DMS53 (cell line): Measurements from ENCODE around the gene SLC22A23.

Experiments used
- DNase-seq: peaks from one replicate; lab custom pipeline; 2025; lab: John Stamatoyannopoulos, UW

The SLC22A23 gene

DNA sequence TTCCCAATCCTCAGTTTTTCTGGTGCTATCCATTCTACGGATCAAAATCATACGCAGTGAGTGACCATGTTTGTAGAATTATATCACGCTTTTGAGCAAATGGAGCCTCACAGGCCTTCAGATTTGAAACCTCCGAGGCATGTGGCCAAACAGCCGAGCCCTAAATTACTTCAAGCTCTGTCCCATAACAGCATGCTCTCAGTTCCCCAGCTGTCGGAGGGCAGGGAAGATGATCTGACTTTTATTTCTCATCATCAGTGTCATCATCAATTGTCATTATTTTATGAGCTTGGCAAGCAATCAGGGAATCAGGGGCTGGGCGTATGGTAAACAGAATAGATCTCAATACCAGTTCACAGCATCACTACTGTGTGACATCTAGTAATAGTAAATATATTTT, 124.9 kb downstream of the SLC22A23 start:
- DNase-seq = no peak

DNA sequence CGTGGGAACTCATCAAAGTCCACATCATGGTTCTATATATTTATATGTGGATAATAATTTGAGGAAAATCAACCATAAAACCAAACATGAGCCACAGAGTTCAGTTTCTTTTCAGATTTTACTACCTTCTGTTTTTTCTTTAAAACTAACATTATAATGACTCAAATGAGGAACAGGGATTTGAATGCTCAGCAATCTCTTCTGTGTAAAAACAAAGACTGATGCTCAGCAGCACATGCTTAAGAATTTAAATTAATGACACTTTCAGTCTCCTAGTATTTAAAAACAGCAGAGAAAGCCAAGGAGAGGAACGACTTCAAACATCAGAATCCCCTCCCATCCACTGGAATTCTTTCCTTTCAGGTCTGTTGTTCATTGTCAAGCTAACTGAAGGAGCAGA, 125.4 kb downstream of the SLC22A23 start:
- no peak for DNase-seq

DNA sequence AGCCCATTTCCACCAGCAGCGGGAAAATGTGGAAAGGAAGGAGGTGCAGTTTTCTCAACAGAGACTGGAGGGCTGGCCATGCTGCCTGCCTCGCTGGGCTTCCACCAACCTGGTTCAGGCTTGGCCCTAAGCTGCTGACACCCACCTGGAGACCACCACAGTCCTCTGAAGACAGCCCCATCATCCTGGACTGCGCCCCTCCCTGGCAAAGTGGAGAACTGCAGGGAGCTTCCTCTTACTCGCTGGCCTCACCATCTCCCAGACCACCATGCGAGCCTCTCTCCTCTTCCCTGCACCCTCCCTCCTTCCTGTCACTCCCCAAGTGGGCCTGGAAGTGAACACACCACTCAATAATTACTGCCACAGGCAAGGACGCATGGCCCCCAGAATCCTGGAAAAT, 126.7 kb downstream of the SLC22A23 start:
- DNase-seq = no peak

DNA sequence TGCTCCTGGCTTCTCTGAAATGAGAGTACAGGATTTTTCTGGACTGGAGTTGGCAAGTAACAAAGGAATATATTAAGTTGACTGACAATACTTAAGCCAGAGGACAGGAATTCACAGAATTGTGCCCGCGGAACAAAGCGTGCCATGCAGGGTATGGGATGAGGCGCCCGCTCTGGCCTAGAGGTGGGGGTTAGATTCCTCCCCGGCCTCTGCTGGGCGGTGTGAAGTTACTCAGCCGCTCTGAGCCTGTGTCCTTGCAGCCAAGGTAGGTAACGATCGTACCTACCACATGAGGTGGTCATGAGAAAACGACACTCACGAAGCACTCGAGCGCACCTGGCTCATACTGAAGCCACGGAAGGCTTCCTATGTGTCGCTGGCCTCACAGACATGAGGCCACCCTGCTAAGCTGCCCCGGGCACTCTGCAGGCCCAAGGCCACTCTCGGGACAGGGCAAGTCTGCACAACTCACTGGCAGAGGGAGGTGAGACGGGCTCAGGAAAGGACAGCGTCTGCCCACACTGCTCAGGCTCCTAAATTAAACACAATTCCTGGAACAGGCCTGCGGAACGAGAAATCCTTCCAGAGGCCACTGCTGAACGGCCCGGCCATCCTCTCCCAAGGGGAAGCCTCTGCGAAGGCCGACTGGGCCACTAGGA, 127.3 kb downstream of the SLC22A23 start:
- DNase-seq = no peak

DNA sequence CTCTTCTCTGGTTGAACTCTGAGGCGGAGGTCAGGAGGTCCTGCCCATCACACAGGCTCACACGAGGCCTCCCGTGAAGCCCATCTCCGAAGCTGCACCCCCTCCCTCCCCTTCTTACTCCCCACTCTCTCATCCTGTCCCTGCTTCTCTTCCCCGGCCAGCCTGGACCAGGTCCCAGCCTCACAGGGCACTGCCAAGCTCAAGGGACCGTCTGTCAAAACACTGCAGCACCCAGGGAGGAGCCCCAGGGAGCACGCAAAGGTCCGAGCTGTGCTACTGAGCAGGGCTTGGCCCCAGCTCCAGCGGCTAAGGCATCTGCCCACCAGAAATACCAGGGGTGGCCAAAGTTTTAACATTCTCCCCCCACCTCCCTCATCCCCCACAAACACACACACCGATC, 128.1 kb downstream of the SLC22A23 start:
- no peak for DNase-seq

DNA sequence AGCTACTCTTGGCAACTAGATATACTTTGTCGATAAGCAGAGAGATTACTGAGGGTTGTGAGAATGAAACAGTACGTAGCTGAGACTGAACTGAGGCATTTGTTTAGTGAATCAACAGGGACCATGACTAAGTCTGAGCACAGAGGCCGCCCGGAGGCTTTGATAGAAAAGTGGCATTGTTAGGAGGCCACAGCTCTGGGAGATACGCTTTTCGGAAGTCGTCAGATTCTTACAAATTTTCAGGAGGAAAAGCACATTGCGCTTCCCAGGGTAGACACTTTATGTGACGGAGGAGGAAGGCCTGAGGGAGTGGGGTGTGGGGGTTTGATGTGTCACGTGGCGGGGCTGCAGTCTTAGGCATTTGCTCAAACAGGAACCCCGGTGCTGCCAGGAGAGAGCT, 128.7 kb downstream of the SLC22A23 start:
- DNase-seq = no peak

DNA sequence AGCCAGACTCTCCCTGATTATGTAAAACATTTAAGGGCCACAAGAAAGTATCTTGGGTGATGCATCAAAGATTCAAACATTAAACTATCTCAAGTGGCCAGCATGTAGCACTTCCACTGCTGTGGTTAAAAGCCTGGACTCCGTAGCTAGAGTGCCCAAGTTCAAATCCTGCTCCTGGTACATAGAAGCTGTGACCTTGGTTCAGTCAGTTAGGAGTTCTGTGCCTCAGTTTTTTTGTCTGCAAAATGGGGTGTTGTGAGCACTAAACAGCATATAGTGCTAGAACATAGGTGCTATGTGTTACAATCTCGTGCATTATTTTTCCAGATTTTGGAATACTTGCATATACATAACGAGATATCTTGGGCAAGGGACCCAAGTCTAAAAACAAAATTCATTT, 129.4 kb downstream of the SLC22A23 start:
- DNase-seq = no peak

DNA sequence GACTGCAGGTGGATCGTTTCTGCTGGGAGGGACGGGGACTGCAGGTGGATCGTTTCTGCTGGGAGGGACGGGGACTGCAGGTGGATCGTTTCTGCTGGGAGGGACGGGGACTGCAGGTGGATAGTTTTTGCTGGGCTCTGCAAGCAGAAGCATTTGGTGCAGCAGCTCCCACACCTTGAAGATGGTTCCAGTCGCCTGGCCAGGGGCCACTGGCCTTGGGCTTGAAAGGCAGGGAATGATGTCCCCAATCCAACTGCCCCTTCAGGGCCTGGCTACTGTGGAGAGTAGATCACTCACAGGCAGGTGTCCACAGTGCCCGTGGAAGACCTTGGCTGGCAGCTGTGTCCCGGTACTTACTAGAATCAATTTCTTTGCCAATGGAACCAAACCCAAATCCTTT, 129.9 kb downstream of the SLC22A23 start:
- no peak for DNase-seq

DNA sequence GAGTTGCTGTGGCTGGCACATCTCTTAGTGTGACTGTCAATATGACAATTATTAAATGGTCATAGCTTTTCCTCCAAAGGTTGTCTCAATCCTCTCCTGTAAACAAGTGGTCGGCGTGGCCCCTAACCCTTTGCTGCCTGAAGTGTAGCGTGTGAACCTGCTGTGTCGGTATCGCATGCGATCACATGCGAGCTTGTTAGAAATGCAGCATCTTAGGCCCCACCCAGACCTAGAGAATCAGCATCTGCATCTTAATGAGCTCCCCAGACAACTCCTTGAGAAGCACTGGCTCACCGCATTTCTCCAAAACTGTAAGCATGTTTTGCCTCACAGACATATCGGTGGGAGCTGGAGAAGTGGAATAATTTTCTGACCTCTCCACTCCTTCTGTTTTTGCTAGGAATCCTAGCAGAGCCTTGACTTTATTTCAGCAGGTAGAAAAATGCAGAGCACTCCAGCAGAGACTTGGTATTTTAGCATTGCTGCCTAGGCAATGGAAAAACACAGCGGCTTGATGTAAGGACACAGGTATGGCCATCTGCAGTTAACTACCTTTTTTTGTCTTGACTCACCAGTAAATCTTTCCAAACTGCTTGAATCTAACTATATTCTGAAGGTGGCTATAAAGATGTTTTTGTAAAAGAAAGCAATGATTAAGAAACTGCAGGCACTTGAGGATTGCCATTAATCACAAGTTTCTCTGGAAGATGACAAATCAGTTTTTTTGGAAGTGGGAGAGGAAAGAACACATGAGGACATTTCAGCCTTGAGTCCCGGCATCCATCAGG, 130.5 kb downstream of the SLC22A23 start:
- no peak for DNase-seq

DNA sequence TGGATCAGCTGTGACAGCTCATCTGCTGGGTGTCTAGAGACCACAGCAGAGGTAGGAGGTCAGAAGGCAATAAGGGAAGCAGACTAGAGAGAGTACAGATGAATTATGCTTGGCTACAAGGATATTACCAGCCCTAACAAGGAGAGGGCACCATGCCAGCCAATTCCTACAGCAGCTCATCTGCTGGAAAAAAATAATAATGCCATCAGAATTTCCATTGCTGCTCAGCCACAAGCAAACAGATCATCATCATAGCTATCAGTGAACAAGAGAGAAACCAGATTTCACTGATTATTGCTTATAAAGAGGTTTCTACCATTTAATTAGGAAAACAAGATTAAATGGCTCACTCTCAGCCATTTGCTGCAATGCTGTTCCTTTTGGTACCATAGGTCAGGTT, 131.6 kb downstream of the SLC22A23 start:
- DNase-seq = no peak

DNA sequence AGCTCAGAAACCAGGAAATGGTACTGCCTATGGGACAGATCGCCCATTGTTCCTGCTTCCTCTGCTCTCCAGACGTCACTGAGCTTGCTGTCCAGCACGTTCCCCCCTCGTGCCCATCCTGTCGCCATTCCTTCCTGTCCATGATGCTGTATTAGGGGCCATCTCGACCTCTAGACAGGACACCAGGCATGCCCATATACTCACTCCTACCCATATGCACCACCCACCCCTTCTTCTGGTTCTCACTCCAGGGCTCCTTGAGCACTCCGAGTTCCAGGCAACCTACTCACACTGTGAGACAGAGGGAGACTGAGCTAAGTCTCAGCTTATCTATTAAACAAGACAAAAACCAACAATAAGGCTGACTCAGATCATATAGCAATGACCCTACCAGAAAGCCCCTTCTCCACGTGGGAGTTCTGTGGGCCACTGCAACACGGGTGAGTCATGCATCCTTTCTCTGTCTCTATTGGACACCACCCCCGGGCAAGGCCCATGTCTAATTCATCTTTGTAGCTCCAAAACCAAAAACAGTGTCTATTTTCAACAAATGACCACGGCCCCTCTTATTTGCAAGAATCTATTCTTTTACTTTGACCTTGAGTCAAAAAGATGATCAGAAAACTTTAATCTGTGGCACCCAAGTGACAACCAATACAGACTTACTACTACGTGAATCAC, 132.4 kb downstream of the SLC22A23 start:
- DNase-seq = no peak

DNA sequence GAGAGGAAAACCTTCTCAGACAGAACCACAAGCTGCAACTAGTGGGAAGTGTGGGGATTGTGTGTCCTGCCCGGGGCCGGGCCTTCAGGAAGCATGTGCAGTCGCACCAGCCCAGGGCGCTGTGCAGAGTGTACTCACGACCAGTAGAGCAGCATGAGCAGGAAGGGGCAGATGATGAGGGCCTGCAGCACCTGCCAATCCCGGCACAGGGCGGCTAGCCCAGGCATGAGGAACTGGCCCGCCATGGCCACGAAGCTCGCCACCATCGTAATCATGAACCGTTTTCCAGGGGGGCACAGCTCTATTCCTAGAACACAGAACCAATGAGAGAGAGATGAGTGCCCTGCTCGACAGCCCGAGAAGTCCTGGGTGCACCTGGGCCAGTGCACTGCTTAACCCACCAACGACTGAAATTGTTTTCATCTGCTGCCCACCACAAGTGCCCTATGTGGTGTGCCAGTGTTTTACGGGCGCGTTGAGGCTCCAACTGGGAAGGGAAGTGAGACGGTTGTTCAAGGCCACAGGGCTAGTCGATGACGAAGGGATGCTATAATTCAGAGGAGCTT, 133.1 kb downstream of the SLC22A23 start:
- DNase-seq = no peak

DNA sequence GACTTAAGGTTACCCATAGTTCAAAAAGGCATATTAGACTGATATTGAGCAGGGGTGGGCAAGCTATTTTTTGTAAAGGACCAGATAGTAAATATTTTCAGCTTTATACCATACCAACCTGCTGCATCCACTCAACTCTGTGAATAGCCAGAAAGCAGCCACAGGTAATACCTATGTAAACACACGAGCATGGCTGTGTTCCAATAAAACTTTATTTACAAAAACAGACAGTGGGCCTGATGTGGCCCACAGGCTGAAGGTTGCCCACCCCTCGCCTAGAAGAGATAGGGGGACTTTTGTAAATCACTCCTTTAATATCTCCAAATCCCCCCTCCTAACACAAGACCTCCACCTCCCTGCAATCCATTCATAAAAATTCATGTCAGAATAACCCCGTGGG, 133.7 kb downstream of the SLC22A23 start:
- no peak for DNase-seq

DNA sequence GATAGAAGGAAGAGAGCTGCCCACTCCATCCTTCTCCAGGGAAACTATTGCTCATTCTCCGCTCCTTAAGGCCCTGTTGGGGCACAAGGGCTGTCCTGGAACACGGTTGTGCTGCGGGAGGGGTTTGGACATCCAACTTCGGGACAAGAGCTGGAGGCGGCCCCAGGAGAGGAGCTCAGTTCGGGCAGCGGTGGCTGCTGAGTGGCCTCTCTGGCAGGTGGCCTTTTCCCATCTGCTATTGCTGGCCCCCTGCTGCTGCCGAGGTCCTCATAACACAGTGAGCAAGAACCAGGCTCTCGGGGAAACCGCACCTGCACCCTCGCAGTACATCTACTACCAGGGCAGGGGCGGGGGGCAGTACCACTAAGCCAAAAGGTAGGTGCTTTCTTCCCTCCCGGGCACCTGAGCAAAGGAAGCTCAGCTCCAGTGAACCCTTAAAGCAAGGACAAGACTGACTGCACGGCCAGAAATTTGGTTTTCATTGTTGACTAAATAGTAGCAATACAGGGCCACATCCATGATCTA, 134.4 kb downstream of the SLC22A23 start:
- DNase-seq = no peak

DNA sequence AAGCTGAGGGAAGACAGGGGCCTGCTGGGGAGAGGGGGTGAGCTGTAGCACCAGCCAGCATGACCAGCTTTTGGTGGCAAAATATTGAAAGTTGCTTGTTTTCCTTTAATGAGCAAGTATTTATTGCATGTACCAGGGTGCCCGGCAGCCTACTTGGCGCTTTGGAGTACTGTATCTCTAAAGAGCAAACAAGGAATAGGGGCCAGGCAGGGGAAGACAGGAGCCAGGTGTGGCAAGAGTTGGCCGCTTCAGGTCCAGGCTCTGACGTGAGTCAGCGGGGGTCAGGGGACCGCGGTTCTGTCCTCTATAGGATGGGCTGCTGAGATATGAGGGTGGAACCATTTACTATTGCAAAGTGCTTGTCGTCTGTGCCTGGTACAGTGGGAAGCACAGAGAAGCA, 135.0 kb downstream of the SLC22A23 start:
- DNase-seq = no peak

DNA sequence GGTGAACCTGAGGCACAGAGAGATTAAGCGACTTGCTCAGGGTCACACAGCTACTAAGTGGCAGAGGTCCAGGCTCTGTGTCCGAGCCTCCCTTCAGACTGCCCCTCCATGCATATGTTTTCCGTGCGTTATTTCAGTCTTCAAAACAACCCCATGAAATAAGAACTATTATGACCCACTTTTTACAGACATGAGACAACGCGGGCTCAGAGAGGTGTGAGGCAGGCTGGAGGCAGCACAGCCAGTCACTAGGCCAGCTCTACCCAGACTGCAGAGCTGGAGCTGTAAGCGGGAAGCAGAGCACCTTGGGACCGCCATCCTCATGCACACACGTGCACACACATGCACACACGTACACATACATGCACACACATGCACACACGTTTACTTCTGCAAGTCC, 135.8 kb downstream of the SLC22A23 start:
- no peak for DNase-seq

DNA sequence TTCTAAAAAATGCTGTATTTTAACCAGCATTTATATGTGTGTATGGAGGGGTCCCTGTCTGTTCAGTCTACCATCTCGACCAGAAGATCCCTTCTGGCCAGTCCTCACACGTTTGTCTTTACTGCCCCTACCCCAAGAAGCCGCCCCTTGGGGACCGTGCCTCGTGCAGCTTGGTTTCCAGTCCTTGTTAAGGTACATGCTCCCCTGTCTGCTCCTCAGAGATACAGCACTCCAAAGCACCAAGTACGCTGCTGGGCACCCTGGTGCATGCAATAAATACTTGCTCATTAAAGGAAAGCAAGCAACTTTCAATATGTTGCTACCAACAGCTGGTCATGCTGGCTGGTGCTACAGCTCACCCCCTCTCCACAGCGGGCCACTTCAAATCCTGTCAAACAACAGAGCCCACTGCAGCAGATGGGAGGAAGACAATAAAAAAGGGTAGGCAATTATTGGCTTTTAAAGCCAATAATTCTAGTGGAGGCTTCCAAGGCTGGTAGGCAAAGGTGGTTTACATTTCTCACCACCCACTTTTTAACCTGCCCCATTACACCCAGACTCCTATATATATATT, 136.5 kb downstream of the SLC22A23 start:
- no peak for DNase-seq

DNA sequence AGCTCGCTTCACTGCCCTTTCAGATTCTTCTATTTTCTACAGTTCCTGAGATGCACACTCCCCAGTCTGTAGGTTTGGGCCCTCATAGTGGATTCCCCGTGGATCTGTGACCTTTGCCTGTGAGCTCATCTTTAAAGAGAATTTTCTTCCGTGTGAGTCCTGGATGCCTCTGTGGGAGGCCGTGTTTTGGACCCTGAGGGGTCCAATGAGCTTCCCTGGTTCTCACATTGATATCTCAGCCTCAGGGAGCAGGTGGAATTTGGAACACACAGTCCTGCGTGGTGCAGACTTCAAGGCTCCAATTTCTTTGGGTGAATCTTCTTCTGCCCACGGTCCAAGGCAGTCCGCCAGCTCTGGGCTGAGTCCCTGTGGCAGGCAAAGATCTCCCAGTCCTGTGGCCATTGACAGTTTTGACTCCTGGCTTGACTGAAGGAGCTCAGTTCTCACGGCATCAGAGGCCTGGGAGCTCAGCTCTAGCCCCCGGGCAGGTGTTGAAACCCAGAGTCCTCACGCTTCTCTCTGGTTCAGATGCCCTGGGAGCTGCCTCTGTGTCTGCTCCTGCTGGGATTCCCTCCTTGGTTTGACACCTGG, 137.1 kb downstream of the SLC22A23 start:
- DNase-seq = no peak

DNA sequence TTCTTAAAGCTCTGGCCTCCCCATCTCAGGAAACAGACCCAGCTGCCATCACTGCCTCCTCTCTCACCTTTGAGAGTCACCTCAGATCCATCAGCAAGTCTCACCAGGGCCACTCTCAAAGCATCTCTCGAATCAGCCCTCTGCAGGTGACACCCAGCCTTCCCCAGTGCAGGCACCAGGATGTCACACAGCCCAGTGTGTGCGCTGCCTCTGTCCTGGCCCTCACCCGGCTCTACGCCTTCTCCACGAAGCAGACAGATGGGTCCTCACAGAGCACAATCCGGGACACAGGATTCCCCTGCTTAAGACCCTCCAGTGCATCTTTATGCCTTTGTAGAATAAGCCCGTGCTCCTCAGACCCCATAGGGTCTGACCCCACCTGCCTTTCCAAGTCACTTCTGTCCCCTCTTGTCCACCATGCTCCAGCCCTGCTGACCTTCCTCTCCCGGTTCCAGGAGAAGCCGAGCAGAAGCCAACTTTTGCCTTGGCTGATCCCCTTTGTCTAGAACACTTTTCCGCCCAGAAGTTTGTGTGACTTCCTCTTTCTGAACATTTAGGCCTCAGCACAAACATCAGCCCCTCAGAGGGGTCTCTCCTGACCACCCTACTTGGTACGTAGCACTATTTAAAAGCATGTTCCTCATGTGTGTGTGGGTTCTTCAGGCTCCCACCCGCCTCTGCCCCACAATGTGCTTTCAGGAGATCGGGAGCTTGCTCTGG, 137.9 kb downstream of the SLC22A23 start:
- DNase-seq = no peak

DNA sequence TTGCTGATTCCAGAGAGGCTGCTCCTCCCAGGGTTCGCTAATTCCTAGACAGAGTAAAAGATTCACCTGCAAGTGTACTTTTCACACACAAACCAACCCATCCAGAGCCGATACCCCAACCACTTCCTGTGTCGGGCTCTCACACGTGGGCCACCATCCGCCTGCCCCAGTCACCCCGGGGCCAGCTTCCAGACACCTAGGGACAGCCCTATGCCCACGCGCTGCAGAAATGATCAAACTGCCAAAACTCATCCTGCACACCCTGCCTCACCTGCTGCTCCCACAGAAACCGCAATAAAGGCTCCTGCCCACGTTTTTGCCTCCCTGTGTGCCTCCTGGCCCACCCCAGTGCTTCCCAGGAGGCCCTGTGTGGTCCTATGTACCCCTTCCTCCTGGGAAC, 138.6 kb downstream of the SLC22A23 start:
- DNase-seq = no peak

DNA sequence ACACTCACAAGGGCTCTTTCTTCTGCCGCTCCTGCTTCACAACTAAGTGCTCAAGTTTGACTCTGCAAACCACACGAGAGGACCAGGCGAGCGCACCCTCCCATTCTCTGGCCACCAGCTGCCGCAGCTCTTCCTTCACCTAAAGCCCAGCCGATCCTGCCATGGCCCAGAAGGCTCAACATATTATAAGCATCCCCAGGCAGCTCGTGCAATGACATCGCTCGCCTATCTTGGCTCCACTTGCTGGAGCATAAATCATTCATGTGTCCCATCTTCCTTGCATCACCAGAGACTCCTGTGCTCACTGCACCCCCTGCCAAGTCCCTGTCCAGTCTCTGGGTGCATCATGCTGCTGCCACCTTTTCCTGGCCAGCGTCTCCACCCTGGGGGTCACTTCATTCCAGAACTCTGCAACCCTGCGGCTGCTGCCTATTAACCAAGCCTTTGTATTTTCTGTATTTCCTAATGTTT, 139.1 kb downstream of the SLC22A23 start:
- no peak for DNase-seq
